HUES6 (cell line): ENCODE data around the gene ZNF610.
"Not testable (repeated sequence)": the region's sequence is repeated elsewhere in the genome, so short reads cannot be mapped to it uniquely, and the experiment has no call there.

ENCODE experiments used
- H3K27ac ChIP-seq: 2 replicates; pipeline ENCODE4 v1.7.0; 2013; ENCODE audit warnings: low read depth, mild to moderate bottlenecking, low read length, inconsistent platforms
- H3K27me3 ChIP-seq: 2 replicates; pipeline ENCODE4 v1.6.1; 2013; ENCODE audit warnings: low read length; ENCODE audit not compliant: control insufficient read depth, insufficient read depth
- H3K36me3 ChIP-seq: 2 replicates; pipeline ENCODE4 v1.6.1; 2013; ENCODE audit warnings: low read length; ENCODE audit not compliant: control insufficient read depth, insufficient read depth
- H3K4me1 ChIP-seq: 2 replicates; pipeline ENCODE4 v1.6.1; 2013; ENCODE audit warnings: low read length; ENCODE audit not compliant: control insufficient read depth, insufficient read depth
- H3K4me3 ChIP-seq: 2 replicates; pipeline ENCODE4 v1.5.1; 2013; ENCODE audit warnings: low read depth, low read length
- H3K9ac ChIP-seq: one replicate; pipeline ENCODE4 v1.6.1; 2013; ENCODE audit warnings: mild to moderate bottlenecking, low read length
- H3K9me3 ChIP-seq: 2 replicates; pipeline ENCODE4 v1.6.1; 2013; ENCODE audit warnings: low read depth, low read length; ENCODE audit not compliant: control insufficient read depth, insufficient read depth

ZNF610 gene

DNA sequence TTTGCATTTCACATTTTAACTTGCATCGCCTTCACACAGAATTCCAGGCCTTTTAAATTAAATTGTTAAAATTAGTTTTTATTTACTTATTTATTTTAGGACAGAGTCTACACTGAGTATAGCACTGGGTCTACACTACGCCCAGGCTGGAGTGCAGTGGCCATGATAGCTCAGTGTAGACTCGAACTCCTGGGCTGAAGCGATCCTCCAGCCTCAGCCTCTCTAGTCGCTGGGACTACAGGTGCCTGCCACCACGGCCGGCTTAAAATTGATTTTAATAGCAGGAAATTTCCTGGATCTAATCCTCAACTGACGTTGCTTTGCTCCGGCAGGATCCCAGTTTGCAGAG is 301 bp upstream of the ZNF610 start:
- no peak overlapping the region for H3K9ac ChIP-seq
- H3K27me3 ChIP-seq: no peaks in the 10 kb centered on the region
- no peaks in the 10 kb centered on the region; the same call in 1 of the 2 replicates for H3K36me3 ChIP-seq
- H3K9me3 ChIP-seq: peaks cover 40% of the 10 kb centered on the region
- H3K4me1 ChIP-seq: no peaks in the 10 kb centered on the region; the same call in 1 of the 2 replicates
- H3K27ac ChIP-seq: no peak overlapping the region; the same call in 1 of the 2 replicates
- peak overlapping the region; percentile 97 for H3K4me3 ChIP-seq

DNA sequence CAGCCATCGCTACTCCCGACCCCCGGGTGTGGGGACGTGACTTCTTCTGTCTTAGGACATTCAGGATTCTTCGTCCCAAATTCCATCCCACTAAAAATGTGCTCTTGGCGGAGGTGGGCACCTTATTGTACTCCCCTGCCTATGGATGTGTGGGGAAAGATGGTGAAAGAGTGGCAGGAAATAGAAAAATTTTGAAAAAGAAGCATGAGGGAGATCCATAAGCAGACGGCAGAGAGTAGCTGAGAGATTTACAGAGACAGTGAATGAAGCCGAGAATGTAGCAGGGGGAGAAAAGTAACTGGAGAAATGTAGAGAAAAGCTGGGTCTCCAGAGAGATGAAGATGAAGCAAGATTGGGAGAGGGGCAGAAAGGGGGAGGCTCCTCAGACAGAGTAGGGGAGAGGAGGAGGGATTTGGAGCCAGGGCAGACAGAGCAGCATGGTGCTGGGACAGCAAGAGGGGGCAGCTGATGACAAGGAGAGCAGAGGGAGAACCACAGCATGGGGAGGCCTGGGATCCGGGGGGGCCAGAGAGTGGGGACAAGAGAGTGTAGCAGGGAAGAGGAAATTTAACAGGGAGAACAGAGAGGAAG is 843 bp downstream of the ZNF610 start:
- peak overlapping the region; percentile 86; the same call in 1 of the 2 replicates for H3K27ac ChIP-seq
- H3K9ac ChIP-seq: peak overlapping the region; percentile 93
- no peaks in the 10 kb centered on the region for H3K27me3 ChIP-seq
- H3K36me3 ChIP-seq: no peaks in the 10 kb centered on the region; the same call in 1 of the 2 replicates
- peak overlapping the region; percentile 97 for H3K4me3 ChIP-seq
- H3K4me1 ChIP-seq: no peaks in the 10 kb centered on the region; the same call in 1 of the 2 replicates
- peaks cover 28% of the 10 kb centered on the region for H3K9me3 ChIP-seq

DNA sequence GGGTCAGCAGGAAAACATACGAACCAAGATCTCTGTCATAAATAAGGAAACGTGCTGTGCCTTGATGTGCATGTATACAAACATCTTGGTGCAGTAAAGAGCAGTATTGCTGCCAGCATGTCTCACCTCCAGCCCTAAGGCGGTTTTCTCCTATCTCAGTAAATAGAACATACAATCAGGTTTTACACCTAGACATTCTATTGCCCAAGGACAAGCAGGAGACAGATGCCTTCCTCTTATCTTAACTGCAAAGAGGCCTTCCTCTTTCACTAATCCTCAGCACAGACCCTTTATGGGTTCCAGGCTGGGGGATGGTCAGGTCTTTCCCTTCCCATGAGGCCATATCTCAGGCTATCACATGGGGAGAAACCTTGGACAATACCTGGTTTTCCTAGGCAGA is 3.0 kb downstream of the ZNF610 start:
- H3K4me3 ChIP-seq, H3K9me3 ChIP-seq, H3K36me3 ChIP-seq, H3K9ac ChIP-seq, H3K27ac ChIP-seq, H3K27me3 ChIP-seq, H3K4me1 ChIP-seq: not testable (repeated sequence)

DNA sequence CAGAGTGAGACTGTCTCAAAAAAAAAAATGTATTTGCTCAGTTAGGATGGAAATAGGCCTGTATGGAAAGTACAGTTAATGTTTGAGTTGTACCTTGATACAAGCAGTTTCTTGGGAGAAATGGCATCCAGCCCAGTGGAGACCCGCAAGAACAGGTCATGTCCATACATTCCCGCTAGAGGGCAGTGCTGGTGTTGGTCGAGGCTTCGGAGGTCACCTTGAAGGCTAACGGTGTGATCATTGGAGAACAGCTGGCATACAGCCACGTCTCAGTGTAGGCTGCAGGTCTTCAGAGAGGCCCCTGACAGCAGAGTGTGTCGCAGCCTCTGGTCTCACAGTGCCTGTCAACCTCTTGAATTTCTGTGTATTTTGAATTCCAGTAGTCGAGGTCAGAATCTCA is 7.5 kb downstream of the ZNF610 start:
- H3K36me3 ChIP-seq: peaks cover 8% of the 10 kb centered on the region
- H3K4me3 ChIP-seq: no peak overlapping the region
- H3K27ac ChIP-seq: no peak overlapping the region
- no peaks in the 10 kb centered on the region for H3K27me3 ChIP-seq
- H3K9me3 ChIP-seq: no peaks in the 10 kb centered on the region; the same call in none of the 2 replicates
- H3K9ac ChIP-seq: no peak overlapping the region
- H3K4me1 ChIP-seq: no peaks in the 10 kb centered on the region

- H3K36me3 ChIP-seq: peaks cover 19% of the 10 kb centered on the region
- H3K9ac ChIP-seq: no peak overlapping the region
- H3K9me3 ChIP-seq: no peaks in the 10 kb centered on the region; the same call in none of the 2 replicates
- H3K27me3 ChIP-seq: no peaks in the 10 kb centered on the region
- no peak overlapping the region for H3K4me3 ChIP-seq
- no peaks in the 10 kb centered on the region for H3K4me1 ChIP-seq
- H3K27ac ChIP-seq: no peak overlapping the region
Observed at GRCh38 chr19:52345162-52345561, 9.1 kb downstream of the ZNF610 start.

GRCh38 chr19:52351512-52351911 is 15.5 kb downstream of the ZNF610 start:
- H3K9me3 ChIP-seq: peaks cover 19% of the 10 kb centered on the region; the same call in 1 of the 2 replicates
- H3K4me1 ChIP-seq: peaks cover 2% of the 10 kb centered on the region; the same call in 1 of the 2 replicates
- peaks cover 42% of the 10 kb centered on the region for H3K36me3 ChIP-seq
- peak overlapping the region; percentile 59; the same call in 1 of the 2 replicates for H3K27ac ChIP-seq
- H3K9ac ChIP-seq: no peak overlapping the region
- no peak overlapping the region for H3K4me3 ChIP-seq
- no peaks in the 10 kb centered on the region for H3K27me3 ChIP-seq

DNA sequence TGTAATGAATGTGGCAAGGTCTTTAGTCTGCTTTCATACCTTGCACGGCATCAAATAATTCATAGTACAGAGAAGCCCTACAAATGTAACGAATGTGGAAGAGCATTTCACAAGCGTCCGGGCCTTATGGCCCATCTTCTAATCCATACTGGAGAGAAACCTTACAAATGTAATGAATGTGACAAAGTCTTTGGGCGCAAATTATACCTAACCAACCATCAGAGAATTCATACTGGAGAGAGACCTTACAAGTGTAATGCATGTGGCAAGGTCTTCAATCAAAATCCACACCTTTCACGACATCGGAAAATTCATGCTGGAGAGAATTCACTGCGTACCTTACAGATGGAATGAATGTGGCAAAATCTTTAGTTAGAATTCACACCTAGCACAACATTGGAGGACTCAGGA is 30.4 kb downstream of the ZNF610 start:
- Histone ChIP-seq H3K9ac (no peak overlapping the region), H3K9me3 (peaks cover 56% of the 10 kb centered on the region), H3K4me3 (no peak overlapping the region), H3K4me1 (no peaks in the 10 kb centered on the region), H3K27me3 (no peaks in the 10 kb centered on the region), H3K27ac (no peak overlapping the region), H3K36me3 (peaks cover 19% of the 10 kb centered on the region)

DNA sequence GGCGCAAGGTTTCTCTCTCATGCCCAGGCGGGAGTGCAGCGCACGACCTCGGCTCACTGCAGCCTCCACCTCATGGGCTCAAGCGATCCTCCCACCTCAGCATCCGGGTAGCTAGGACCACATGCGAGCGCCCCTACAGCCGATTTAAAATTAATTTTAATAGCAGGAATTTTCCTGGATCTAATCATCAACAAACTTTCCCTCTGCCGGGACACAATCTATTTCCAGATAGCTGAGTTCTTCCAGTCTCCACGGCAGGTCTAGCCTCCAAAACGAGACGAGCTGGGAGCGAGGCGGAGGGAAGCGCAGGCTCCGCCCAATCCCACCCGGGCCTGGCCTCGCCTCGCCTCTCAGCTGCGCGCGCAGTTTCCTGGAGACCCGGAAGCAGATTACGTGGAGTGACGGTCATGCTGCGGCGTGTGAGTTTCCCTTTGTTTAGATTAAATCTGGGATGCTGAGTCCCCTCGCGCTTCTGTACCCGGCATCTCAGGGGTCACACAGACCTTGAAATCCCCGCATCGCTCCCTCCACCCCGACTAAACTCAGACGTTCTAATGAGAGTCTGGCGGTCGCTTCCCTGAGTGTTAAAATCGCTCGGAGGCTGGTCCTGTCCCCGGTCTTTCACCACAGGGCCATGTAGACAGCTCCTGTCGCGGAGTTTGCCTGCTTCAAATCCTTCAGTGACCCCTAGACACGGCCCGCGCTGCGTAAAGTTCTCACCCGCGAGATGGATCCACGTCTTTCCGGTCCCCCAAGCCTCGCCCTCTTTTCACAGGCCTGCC is 33.7 kb downstream of the ZNF610 start, which contains the start of gene ZNF880:
TSS of gene ZNF880 (plus strand) at position 365 of the 782 bp plus-strand sequence. CDS start at position 408, 43 bp downstream.
- peak within 1 kb of the TSS; percentile 69 for H3K9ac ChIP-seq

GRCh38 chr19:52370341-52370710 is 34.3 kb downstream of the ZNF610 start:
- H3K9me3 ChIP-seq: peaks cover 38% of the 10 kb centered on the region
- H3K27me3 ChIP-seq: no peaks in the 10 kb centered on the region
- peak overlapping the region; percentile 84 for H3K27ac ChIP-seq
- peak overlapping the region; percentile 69 for H3K9ac ChIP-seq
- H3K36me3 ChIP-seq: peaks cover 29% of the 10 kb centered on the region
- H3K4me1 ChIP-seq: no peaks in the 10 kb centered on the region
- H3K4me3 ChIP-seq: peak overlapping the region; percentile 70

More for the DNA sequence above, 33.7 kb downstream of the ZNF610 start, which contains the start of gene ZNF880:
- no peaks in the 10 kb centered on the region for H3K27me3 ChIP-seq
- H3K36me3 ChIP-seq: peaks cover 31% of the 10 kb centered on the region
- no peaks in the 10 kb centered on the region for H3K4me1 ChIP-seq
- H3K27ac ChIP-seq: peak within 1 kb of the TSS; percentile 84
- H3K9me3 ChIP-seq: peaks cover 43% of the 10 kb centered on the region
- peak within 1 kb of the TSS; percentile 70 for H3K4me3 ChIP-seq

- peaks cover 22% of the 10 kb centered on the region for H3K9me3 ChIP-seq
- no peak overlapping the region for H3K27ac ChIP-seq
- no peaks in the 10 kb centered on the region for H3K27me3 ChIP-seq
- no peaks in the 10 kb centered on the region for H3K4me1 ChIP-seq
- H3K36me3 ChIP-seq: peaks cover 10% of the 10 kb centered on the region; the same call in 1 of the 2 replicates
- no peak overlapping the region for H3K4me3 ChIP-seq
- H3K9ac ChIP-seq: no peak overlapping the region
Observed at GRCh38 chr19:52391135-52391534, 55.1 kb downstream of the ZNF610 start.
